ENCODE results near the gene RCCD1. TPM values are rescaled to one million over a fixed set of nuclear protein-coding genes. Genes with fewer than 3 reads are reported as not detected.

Gene RCCD1
- total RNA-seq, 1 experiment from 2014 or later, result 26.1 TPM

- peak; percentile 47; the same call in 1 of the 2 replicates for TF ChIP-seq RELA (CRISPR knock-in tag; IDR thresholded peaks at IDR 0.05; ENCODE audit: borderline replicate concordance)
- peak; percentile 83 for TF ChIP-seq ZBTB43 (CRISPR knock-in tag; IDR thresholded peaks at IDR 0.05)
- peak; percentile 18; the same call in 1 of the 2 replicates for TF ChIP-seq ZNF317 (CRISPR knock-in tag; IDR thresholded peaks at IDR 0.05; ENCODE audit: borderline replicate concordance, low read depth)
- no peak for TF ChIP-seq SMAD3 (CRISPR knock-in tag; IDR thresholded peaks at IDR 0.05; ENCODE audit: borderline replicate concordance)
- TF ChIP-seq MYBL2 (CRISPR knock-in tag; IDR thresholded peaks at IDR 0.05), result 0 out of 2 replicates have a peak, but pooled peaks have one; percentile 65
- TF ChIP-seq TEAD1 (CRISPR knock-in tag; IDR thresholded peaks at IDR 0.05), result peak; percentile 65
- TF ChIP-seq ZNF423 (CRISPR knock-in tag; IDR thresholded peaks at IDR 0.05), result no peak
- TF ChIP-seq ZNF263 (CRISPR knock-in tag; IDR thresholded peaks at IDR 0.05; ENCODE audit: low read depth), result no peak
- TF ChIP-seq ZNF219 (CRISPR knock-in tag; IDR thresholded peaks at IDR 0.05; ENCODE audit: borderline replicate concordance), result no peak
- TF ChIP-seq, protein P1, sequence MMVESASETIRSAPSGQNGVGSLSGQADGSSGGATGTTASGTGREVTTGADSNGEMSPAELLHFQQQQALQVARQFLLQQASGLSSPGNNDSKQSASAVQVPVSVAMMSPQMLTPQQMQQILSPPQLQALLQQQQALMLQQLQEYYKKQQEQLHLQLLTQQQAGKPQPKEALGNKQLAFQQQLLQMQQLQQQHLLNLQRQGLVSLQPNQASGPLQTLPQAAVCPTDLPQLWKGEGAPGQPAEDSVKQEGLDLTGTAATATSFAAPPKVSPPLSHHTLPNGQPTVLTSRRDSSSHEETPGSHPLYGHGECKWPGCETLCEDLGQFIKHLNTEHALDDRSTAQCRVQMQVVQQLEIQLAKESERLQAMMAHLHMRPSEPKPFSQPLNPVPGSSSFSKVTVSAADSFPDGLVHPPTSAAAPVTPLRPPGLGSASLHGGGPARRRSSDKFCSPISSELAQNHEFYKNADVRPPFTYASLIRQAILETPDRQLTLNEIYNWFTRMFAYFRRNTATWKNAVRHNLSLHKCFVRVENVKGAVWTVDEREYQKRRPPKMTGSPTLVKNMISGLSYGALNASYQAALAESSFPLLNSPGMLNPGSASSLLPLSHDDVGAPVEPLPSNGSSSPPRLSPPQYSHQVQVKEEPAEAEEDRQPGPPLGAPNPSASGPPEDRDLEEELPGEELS (CRISPR knock-in tag; IDR thresholded peaks at IDR 0.05), result 0 out of 2 replicates have a peak, but pooled peaks have one; percentile 40
These were observed 22.6 kb upstream of the RCCD1 start, which contains the start of gene HDDC3 (continued) for GRCh38 chr15:90931828-90932659.

DNA sequence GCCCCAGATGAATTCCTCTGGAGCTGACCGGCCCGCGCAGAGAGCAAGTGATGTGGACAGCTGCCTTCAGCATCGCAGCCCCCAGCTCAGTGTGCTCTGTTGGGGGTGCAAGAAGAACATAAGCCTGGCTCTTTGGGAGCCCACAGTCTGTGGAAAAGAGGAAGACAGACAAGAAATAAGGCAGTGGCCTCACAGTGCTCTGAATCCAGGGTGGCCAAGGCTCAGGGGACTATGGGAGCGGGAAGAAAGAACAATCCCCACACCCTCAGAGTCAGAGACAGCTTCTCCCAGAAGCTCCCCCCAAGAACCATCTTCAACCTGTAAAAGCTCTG is 22.1 kb upstream of the RCCD1 start:
- Mint-ChIP-seq H3K4me1 (peaks cover 23% of the 10 kb centered on the region), H3K9me3 (no peaks in the 10 kb centered on the region), H3K27ac (no peak overlapping the region), H3K27me3 (ENCODE audit: low read depth) (peaks cover 12% of the 10 kb centered on the region), H3K36me3 (peaks cover 6% of the 10 kb centered on the region; the same call in 1 of the 2 replicates), H3K4me3 (peak overlapping the region; percentile 95)
- DNase-seq (ENCODE audit: low spot score) (no peak), ATAC-seq (no peak)
- ChIA-PET CTCF (interaction anchor here (0.5 to 7.7 kb wide), 66 partner anchors 9 to 684 kb away, joined by 3 to 264 read pairs (median 6); partner anchors contain the start of genes BLM, FES, FURIN and MAN2A2), POLR2A (interaction anchor here (2.3 kb wide), 1 partner anchor 29 kb away, joined by 17 read pairs; the partner anchor contains the start of gene MAN2A2)
- TF ChIP-seq, protein P2, sequence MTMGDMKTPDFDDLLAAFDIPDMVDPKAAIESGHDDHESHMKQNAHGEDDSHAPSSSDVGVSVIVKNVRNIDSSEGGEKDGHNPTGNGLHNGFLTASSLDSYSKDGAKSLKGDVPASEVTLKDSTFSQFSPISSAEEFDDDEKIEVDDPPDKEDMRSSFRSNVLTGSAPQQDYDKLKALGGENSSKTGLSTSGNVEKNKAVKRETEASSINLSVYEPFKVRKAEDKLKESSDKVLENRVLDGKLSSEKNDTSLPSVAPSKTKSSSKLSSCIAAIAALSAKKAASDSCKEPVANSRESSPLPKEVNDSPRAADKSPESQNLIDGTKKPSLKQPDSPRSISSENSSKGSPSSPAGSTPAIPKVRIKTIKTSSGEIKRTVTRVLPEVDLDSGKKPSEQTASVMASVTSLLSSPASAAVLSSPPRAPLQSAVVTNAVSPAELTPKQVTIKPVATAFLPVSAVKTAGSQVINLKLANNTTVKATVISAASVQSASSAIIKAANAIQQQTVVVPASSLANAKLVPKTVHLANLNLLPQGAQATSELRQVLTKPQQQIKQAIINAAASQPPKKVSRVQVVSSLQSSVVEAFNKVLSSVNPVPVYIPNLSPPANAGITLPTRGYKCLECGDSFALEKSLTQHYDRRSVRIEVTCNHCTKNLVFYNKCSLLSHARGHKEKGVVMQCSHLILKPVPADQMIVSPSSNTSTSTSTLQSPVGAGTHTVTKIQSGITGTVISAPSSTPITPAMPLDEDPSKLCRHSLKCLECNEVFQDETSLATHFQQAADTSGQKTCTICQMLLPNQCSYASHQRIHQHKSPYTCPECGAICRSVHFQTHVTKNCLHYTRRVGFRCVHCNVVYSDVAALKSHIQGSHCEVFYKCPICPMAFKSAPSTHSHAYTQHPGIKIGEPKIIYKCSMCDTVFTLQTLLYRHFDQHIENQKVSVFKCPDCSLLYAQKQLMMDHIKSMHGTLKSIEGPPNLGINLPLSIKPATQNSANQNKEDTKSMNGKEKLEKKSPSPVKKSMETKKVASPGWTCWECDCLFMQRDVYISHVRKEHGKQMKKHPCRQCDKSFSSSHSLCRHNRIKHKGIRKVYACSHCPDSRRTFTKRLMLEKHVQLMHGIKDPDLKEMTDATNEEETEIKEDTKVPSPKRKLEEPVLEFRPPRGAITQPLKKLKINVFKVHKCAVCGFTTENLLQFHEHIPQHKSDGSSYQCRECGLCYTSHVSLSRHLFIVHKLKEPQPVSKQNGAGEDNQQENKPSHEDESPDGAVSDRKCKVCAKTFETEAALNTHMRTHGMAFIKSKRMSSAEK (CRISPR knock-in tag; IDR thresholded peaks at IDR 0.05; ENCODE audit: borderline replicate concordance), result no peak
- TF ChIP-seq ZNF317 (CRISPR knock-in tag; IDR thresholded peaks at IDR 0.05; ENCODE audit: borderline replicate concordance, low read depth), result no peak

- ATAC-seq, result no peak
- peaks cover 12% of the 10 kb centered on the region for H3K27me3 Mint-ChIP-seq (ENCODE audit: low read depth)
- H3K36me3 Mint-ChIP-seq, result peaks cover 8% of the 10 kb centered on the region; the same call in 1 of the 2 replicates
- POLR2A ChIA-PET, result interaction anchor here (2.3 kb wide), 1 partner anchor 30 kb away, joined by 17 read pairs; the partner anchor contains the start of gene MAN2A2
- no peak overlapping the region for H3K27ac Mint-ChIP-seq
- no peak overlapping the region for H3K4me3 Mint-ChIP-seq
- DNase-seq (ENCODE audit: low spot score), result no peak
- H3K9me3 Mint-ChIP-seq, result no peaks in the 10 kb centered on the region
- CTCF ChIA-PET, result interaction anchor here (0.9 to 7.7 kb wide), 30 partner anchors 9 to 336 kb away, joined by 3 to 264 read pairs (median 13); partner anchors contain the start of genes BLM, FES, MAN2A2 and RCCD1
- peaks cover 23% of the 10 kb centered on the region for H3K4me1 Mint-ChIP-seq
- TF ChIP-seq, protein P3, sequence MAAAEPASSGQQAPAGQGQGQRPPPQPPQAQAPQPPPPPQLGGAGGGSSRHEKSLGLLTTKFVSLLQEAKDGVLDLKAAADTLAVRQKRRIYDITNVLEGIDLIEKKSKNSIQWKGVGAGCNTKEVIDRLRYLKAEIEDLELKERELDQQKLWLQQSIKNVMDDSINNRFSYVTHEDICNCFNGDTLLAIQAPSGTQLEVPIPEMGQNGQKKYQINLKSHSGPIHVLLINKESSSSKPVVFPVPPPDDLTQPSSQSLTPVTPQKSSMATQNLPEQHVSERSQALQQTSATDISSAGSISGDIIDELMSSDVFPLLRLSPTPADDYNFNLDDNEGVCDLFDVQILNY (CRISPR knock-in tag; IDR thresholded peaks at IDR 0.05), result no peak
- TF ChIP-seq CREM (CRISPR knock-in tag; IDR thresholded peaks at IDR 0.05), result no peak
- TF ChIP-seq NFATC4 (CRISPR knock-in tag; IDR thresholded peaks at IDR 0.05), result no peak
- no peak for TF ChIP-seq ETV6 (CRISPR knock-in tag; IDR thresholded peaks at IDR 0.05)
- TF ChIP-seq, protein P4, sequence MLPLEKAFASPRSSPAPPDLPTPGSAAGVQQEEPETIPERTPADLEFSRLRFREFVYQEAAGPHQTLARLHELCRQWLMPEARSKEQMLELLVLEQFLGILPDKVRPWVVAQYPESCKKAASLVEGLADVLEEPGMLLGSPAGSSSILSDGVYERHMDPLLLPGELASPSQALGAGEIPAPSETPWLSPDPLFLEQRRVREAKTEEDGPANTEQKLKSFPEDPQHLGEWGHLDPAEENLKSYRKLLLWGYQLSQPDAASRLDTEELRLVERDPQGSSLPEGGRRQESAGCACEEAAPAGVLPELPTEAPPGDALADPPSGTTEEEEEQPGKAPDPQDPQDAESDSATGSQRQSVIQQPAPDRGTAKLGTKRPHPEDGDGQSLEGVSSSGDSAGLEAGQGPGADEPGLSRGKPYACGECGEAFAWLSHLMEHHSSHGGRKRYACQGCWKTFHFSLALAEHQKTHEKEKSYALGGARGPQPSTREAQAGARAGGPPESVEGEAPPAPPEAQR (CRISPR knock-in tag; IDR thresholded peaks at IDR 0.05), result no peak
These were observed 21.4 kb upstream of the RCCD1 start for GRCh38 chr15:90933301-90933700.

Data from WTC11 (cell line).